HG03469 (cell line): ENCODE results near the gene CST1.
"Not testable (repeated sequence)": the region's sequence is repeated elsewhere in the genome, so short reads cannot be mapped to it uniquely, and the experiment has no call there.

Source experiments
- ATAC-seq: cut with Tn5 transposase; IDR thresholded peaks from one replicate; pipeline ENCODE4 v1.9.1; 2021; ENCODE audit warnings: mild to moderate bottlenecking, moderate library complexity, moderate number of reproducible peaks; ENCODE audit not compliant: unreplicated experiment

Gene CST1

DNA sequence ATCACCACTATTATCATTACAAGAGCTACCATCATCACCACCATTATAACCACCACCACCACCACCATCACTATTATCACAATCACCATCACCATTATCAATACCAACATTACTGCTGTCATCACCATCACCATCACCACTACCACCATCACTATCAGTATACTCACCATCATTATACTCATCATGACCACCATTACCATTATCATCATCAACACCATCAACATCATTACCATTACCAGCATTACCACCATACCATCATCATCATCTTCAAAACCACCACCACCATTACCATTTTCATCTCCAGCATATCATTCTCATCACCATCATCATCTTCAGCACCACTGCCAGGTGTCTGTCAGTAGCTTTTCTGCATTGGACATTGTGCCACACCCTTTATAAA lies 39.0 kb downstream of the CST1 start:
- ATAC-seq, result not testable (repeated sequence)

DNA sequence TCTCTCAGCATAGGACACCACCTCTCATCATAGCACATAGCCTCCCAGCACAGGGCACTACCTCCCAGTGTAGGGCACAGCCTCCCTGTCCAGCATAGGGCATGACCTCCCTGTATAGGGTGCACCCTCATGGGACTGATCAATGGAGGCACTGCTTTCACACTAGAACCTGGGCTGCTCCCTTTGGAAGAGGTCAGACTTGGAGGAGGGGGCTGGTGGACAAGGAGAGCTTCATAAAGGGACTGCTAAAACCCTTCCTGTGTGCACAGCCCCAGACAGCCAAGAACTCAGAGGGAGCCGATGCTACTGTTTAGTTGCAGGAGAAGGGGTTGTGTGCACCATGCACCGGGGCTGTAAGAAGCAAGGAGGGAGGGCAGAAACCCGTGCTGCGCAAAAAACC lies 40.0 kb downstream of the CST1 start:
- no peak for ATAC-seq

DNA sequence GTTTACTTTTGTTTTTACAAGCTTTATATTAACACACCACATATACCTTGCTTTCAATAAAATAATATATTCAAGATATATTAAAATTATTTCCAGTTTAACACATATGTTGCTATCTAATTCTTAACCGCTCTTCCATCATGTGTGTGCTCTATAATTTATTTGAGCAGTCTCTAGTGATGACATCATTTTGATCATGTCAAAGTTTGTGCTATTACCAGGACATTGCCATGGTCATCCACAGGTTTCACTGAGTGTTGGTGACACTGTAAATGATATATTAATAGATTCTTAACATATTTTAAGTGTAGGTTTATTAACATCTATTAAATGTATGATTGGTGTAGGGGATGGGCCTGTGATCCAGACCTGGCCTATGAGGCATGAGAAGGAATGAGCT lies 44.8 kb downstream of the CST1 start:
- no peak for ATAC-seq

DNA sequence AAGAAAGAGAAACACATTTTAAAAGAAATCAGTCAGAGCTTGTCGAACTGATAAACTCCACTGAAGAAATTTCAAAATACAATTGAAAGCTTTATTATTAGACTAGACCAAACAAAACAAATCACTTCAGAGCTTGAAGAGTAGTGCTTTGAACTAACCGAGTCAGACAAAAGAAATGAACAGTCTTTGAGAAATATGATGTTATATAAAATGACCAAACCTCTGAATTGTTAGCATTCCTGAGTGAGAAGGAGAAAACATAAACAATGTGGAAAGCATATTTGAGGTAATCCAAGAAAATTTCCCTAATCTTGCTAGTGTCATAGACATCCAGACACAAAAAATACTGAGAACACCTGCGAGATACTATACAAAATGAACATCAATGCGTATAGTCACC lies 48.7 kb downstream of the CST1 start:
- no peak for ATAC-seq

GRCh38 chr20:23700931-23701330 lies 49.8 kb downstream of the CST1 start:
- no peak for ATAC-seq

DNA sequence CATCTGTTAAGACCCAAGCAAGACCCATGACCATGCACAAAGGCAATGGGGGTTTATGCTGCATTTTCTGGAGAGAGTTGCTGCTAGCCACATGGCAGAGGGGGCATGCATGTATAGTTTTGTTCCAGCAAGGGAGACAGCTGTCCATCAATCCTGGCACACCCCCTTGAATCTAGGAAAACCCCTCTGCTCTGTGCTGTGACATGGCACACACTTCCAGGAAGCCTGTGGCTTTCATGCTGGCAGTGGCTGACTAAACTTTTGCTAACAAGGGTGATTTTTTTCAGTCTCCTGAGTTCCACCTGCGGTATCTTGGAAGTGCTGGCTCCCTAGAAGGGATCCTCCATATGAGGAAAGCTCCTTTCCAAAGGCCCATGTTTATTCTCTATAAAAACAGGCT lies 52.8 kb downstream of the CST1 start:
- no peak for ATAC-seq
